Suprapubic skin (tissue), 4 donors: ENCODE measurements around the gene CNR1.

Experiments used
- POLR2A ChIP-seq, 2 donors: fragments of 450-650 bp; IDR thresholded peaks; one replicate each; pipeline ENCODE4 v1.6.1; 2017; ENCODE audit warnings: antibody characterized with exemption in 2 of 2, mild to moderate bottlenecking in 2 of 2, moderate library complexity in 2 of 2
- POLR2AphosphoS5 ChIP-seq, 3 donors: sonication (generic); formaldehyde crosslinking; IDR thresholded peaks; one replicate each; pipeline ENCODE4 v1.6.1; 2017; ENCODE audit warnings: antibody characterized with exemption in 3 of 3
- TF ChIP-seq, protein P1 (sequence below), 2 donors: fragments of 200-600 bp in 1 of 2; fragments of 450-650 bp in 1 of 2; sonication (generic) in 1 of 2; IDR thresholded peaks; one replicate each; pipeline ENCODE4 v1.5.1; 2016 to 2019; ENCODE audit warnings: antibody characterized with exemption in 2 of 2, mild to moderate bottlenecking in 1 of 2, moderate library complexity in 1 of 2

DNA sequence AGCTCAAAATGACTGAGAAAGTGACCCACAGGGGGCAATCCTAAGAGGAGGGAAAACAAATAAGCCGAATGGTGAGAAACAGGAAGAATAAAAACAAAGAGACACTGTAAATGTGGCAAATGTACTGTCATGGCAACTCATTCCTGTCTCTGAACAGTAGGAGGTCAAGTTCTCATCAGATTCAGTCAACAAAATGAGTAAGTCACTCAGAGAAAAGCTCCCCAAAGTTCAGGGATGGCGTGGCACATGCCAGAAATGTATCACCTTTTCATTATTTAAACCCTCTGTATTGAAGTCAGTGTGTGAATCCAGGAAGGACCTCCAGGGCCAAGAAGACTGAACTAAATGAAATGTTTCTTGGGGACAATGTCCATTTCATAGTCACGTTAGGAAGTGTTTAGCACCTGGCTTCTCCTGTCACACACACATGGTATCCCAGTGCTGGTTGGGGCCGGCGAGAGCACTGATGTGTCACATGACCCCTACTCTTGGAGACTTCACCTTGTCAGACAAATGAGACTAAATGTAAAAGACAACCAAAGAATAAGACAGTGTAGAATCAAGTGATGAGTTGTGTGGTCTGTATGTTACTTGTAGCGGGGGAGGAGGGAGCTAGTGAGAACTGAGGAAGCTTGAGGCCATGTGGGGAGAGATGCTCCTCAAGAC is 20.7 kb downstream of the CNR1 start:
- TF ChIP-seq, protein P1, sequence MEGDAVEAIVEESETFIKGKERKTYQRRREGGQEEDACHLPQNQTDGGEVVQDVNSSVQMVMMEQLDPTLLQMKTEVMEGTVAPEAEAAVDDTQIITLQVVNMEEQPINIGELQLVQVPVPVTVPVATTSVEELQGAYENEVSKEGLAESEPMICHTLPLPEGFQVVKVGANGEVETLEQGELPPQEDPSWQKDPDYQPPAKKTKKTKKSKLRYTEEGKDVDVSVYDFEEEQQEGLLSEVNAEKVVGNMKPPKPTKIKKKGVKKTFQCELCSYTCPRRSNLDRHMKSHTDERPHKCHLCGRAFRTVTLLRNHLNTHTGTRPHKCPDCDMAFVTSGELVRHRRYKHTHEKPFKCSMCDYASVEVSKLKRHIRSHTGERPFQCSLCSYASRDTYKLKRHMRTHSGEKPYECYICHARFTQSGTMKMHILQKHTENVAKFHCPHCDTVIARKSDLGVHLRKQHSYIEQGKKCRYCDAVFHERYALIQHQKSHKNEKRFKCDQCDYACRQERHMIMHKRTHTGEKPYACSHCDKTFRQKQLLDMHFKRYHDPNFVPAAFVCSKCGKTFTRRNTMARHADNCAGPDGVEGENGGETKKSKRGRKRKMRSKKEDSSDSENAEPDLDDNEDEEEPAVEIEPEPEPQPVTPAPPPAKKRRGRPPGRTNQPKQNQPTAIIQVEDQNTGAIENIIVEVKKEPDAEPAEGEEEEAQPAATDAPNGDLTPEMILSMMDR (IDR thresholded peaks at IDR 0.05): no peak
- TF ChIP-seq POLR2AphosphoS5 (IDR thresholded peaks at IDR 0.05) (no peak), POLR2A (IDR thresholded peaks at IDR 0.05) (no peak)
